CD4-positive, alpha-beta T cell treated with Interleukin-12 subunit alpha and Interleukin-12 subunit beta, for 1 hour (primary cell): ENCODE measurements around the gene TBC1D13.
A peak's percentile ranks its signal among the peaks of the same experiment; 100 is the strongest.
"Not testable (repeated sequence)": the region's sequence is repeated elsewhere in the genome, so short reads cannot be mapped to it uniquely, and the experiment has no call there.

Experiments used
- DNase-seq: peaks from one replicate; pipeline ENCODE4 v3.0.0-alpha.2; 2020

The TBC1D13 gene, protein sequence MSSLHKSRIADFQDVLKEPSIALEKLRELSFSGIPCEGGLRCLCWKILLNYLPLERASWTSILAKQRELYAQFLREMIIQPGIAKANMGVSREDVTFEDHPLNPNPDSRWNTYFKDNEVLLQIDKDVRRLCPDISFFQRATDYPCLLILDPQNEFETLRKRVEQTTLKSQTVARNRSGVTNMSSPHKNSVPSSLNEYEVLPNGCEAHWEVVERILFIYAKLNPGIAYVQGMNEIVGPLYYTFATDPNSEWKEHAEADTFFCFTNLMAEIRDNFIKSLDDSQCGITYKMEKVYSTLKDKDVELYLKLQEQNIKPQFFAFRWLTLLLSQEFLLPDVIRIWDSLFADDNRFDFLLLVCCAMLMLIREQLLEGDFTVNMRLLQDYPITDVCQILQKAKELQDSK

DNA sequence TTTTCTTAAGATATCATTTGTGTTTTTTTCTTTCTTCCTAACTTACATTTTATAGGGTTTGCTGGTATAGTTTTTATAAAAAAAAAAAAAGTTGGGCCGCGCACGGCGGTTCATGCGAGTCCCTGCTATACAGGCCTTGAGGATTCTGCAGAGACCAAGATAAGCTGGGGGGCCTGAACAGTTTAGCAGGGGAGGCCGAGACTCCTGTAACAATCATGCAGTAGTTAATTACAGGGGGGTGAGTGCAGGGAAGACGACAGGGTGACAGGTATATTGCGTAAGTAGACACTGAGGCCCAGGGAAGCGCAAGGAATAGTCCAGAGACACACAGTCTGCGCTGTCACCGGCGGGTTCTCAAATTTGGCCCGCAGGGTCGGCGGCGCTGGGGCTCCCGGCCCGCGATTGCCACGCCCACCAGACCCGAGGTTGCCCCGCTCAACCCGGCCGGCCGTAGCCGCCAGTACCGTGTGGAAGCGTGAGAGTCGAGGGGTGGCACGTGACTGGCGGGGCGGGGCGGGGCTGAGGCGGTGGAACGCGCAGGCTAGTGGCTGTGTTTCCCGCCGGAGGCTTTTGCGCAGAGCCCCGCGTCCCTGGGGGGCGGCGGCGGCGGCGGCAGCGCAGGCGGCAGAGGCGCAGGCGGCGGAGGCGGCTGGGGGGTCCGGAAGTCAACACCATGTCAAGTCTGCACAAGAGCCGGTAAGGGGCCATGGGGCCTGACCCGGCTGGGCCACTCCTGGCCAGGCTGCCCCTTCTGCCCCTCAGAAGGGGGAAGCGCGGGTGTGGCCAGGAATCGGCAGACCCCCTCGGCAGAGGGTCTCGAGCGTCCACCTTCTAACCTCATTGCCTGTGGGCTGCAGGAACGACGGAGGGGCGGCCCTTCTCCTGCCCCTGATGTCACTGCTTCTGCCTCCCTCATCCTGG is at the start of gene TBC1D13:
Gene TBC1D13, plus strand, starts transcription at position 573 of the 921 bp plus-strand sequence. Its CDS starts 101 bp downstream, at position 674.
- DNase-seq, result peak; percentile 93

DNA sequence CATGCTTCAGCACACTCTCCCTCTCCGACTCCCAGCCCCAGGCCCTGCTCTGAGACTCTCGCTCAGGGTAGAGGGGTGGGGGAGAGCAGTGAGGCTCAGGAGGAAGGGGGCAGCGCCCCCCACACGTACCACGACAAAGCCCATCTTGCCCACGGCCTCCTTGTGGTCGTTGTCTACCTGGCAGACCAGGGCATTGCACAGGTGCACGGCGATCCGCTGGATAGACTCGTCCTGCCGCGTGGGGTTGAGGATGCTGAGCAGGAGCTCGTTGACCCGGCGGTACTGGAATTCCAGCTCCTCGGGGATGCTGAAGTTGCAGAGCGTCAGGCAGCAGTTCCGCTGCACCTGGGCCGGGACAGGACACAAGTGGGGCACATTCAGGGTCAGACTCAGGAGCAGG is 44.7 kb upstream of the TBC1D13 start:
- no peak for DNase-seq

DNA sequence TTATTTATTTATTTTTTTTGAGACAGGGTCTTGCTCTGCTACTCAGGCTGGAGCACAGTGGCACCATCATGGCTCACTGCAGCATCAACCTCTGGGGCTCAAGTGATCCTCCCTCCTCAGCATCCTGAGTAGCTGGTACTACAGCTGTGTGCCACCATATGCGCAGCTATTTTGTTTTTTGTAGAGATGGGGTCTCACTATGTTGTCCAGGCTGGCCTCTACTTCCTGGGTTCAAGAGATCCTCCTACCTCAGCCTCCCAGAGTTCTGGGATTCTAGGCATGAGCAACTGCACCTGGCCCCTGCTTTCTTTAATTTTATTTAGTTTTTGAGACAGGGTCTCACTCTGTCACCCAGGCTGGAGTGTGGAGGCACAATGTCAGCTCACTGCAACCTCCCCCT is 43.6 kb upstream of the TBC1D13 start:
- DNase-seq, result no peak

DNA sequence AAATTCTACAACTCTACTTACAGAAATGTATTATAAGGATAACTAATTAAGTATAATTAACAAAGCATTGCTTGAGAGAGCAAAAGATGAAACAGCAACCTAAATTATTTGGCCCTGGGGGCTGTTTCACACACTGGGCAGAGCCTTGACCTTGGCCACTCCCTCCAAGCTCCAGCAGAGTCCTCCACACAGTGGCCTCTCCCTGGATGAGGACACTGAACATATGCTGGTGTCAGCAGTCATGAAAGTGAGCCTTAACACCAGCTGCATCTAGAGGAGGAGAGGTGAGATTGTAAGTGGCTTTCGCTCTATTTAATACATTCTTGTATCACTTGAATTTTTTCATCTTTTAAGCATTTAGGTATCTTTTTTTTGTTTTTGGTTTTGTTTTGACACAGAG is 39.8 kb upstream of the TBC1D13 start:
- DNase-seq, result no peak

DNA sequence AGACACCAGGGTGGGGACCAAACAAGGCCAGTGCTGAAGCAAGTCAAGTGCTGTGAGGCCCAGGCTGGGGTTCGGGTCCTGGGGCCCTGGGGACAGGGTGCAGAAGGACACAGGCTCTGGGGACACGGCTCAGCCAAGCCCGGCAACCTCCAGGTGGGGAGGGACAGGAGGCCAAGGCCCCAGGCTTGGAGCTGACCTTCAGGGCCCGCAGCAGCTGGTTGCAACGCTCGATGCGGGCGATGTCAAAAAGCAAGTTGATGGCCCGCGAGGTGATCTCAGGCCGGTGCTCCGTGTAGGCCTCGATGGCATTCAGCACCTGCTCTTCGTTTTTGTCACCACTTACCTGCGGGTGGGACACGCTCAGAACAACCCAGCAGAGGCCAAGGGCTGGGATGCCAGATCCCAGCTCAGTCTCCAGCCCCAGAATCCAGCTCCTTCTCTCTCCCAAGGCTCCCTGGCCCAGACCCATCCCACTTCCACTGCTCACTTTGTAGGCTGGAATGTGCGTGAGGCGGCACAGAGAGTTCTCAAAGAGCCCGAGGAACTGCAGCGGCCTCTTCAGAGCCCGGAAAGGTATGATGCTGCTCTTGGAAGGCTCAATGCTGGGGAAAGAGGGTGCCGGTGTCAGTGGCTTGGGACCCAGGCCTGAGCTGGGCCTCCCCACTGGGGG is 36.0 kb upstream of the TBC1D13 start:
- no peak for DNase-seq

DNA sequence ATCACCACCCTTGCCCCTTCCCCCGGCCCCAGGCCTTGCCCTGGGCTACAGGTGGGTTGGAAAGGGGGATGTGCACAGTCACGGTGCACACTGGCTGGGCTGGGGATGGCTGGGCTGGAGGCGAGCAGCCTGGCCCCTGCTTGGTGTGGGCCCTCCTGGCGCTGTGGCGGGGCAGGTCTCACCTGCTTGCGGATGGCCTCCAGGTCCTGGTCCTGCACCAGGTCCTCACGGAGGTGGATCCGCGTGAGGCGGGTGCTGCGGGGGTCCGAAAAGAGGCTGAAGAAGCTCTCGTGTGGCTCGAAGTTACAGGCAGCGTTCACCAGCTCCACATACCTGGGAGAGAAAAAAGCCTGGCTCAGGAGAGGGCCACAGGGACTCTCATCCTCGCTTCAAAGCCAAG is 33.4 kb upstream of the TBC1D13 start:
- no peak for DNase-seq

- no peak for DNase-seq
Observed at GRCh38 chr9:128757602-128758001, 29.5 kb upstream of the TBC1D13 start.

DNA sequence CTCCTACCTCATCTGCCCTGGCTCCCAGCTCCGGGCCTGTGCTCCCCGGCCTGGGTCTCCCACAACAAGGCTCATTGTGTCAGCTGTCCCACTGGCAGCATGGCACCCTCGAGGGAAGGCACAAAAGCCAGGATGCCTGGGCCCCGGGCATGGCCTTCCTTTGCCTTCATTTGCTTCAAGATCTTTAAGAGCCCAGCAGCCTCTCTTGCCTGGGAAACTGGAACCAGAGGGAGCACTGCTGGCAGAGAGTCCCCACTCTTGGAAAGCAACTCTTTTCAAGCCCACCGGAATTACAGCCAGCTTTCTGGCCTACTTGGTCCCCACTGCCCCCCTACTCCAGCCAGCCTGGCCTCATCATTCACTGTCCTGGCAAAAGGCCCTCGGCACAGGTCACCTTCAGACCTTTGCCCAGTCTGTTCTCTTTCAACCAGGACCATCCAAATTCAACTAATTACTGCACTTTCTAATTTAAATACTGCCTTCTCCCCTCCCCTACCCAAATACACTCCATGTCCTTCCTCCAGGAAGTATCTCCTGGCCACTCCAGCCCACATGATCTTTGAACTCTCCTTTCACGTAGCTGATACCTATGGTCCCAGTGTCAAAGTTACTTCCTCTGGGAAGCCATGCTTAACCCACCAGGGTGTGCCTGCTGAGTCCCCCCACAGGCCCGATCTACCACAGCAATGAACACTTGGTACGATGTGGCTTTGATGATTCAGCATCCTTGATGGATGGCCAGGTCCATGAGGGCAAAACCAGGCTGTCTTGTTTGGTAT is 24.2 kb upstream of the TBC1D13 start:
- DNase-seq, result no peak

- DNase-seq, result no peak
Observed at GRCh38 chr9:128764361-128764760, 22.7 kb upstream of the TBC1D13 start.

- no peak for DNase-seq
Observed at GRCh38 chr9:128765499-128765898, 21.6 kb upstream of the TBC1D13 start.

- no peak for DNase-seq
Observed at GRCh38 chr9:128768606-128769005, 18.4 kb upstream of the TBC1D13 start.

- no peak for DNase-seq
Observed at GRCh38 chr9:128770286-128771030, 16.6 kb upstream of the TBC1D13 start.

DNA sequence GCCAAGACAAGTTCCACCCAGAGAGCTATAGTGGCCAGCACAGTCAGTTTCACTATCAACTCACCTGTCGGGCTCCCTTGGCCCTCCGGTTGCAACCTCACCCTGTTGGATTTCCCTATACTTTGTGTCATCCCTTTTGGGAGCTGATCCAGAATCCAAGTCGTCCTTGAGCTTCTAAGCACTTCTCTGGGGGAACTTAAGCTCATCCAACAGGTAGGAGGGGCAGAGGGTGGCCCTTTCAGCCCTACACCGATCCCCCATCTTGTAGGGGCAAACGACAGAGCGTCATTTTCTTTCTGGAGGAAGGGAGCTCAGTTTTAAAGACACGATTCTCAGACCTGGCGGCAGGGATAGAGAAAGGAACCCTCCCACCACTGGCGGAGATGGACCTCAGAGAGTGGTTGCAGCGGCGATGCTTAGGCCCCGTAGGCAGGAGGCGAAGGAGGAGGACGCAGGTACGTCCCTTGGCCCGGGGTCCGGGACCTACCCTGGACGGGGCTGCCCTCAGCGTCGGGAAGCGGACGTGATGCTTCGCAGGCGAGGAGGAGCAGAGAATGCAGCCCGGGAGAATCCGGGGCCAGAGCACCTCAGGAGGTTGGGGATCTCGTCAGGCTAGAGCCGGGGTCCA is 15.8 kb upstream of the TBC1D13 start:
- DNase-seq, result peak; percentile 32

GRCh38 chr9:128771745-128772519 is 15.1 kb upstream of the TBC1D13 start, which contains the start of gene ZER1:
TSS of gene ZER1 (minus strand) at chr9:128771927. CDS start at chr9:128755565, 16,362 bp downstream.
- DNase-seq, result peak; percentile 94

- no peak for DNase-seq
Observed at GRCh38 chr9:128773049-128773448, 14.0 kb upstream of the TBC1D13 start.

DNA sequence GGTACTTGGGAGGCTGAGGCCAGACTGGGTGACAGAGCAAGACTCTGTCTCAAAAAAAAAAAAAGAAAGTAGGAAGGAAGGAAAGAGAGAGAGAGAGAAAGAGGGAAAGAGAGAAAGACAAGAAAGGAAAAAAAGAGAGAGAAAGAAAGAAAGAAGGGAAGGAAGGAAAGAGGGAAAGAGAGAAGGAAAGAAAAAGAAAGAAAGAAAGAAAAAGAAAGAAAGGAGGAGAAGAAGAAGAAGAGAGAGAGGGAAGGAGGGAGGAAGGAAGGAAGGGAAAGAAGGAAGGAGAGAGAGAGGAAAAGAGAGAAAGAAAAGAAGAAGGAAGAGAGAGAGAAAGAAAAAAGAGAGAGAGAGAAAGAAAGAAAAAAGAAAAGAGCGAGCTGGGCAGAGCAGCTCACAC is 12.2 kb upstream of the TBC1D13 start:
- no peak for DNase-seq

DNA sequence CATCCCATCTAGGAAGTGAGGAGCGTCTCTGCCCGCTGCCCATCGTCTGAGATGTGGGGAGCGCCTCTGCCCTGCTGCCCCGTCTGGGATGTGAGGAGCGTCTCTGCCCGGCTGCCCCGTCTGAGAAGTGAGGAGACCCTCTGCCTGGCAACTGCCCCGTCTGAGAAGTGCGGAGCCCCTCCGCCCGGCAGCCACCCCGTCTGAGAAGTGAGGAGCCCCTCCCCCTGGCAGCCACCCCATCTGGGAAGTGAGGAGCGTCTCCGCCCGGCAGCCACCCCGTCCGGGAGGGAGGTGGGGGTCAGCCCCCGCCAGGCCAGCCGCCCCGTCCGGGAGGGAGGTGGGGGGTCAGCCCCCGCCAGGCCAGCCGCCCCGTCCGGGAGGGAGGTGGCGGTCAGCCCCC is 7.0 kb upstream of the TBC1D13 start:
- DNase-seq, result not testable (repeated sequence)

GRCh38 chr9:128781187-128782070 is 5.6 kb upstream of the TBC1D13 start:
- DNase-seq, result no peak

- DNase-seq, result no peak
Observed at GRCh38 chr9:128782669-128783068, 4.4 kb upstream of the TBC1D13 start.
